ENCODE measurements around the gene HNRNPK. TPM values are rescaled to one million over a fixed set of nuclear protein-coding genes. Genes with fewer than 3 reads are reported as not detected.

The HNRNPK gene
- polyA plus RNA-seq, 3 donors = 307 to 743 (median 645) TPM

DNA sequence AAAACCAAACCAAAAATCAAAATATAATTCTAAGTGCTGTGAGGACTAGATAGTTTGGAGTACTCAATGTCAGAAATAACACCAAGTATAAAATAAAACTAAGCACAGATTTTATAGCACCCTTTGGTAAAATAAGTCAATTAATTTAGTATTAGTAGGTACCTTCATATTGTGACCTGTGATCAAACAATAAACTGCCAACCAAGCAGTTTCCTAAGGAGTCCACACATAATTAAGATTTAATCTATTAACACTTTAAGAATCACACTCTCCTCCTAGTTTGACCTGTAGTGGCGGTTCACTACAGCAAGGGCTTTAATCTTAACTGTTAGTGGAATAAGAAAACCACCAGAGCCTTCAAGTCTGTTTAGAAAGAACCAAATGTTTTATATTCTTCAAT, 2.8 kb downstream of the HNRNPK start:
- Histone ChIP-seq H3K4me3 (replicated peaks in 1 of 3; ENCODE audit: low read depth in 2 of 3, low read length in 3 of 3) (peak overlapping the region in 1 of 3 experiments; percentile 88), H3K27ac (ENCODE audit: low read depth in 1 of 2, low read length in 2 of 2) (no peak overlapping the region), H3K9ac (ENCODE audit: insufficient read depth, low read length, poor library complexity, severe bottlenecking) (no peak overlapping the region), H3K4me2 (replicated peaks; ENCODE audit: extremely low read depth, low read length, poor library complexity, severe bottlenecking) (peak overlapping the region; percentile 78), H4K20me1 (ENCODE audit: insufficient read depth, low read length) (peaks cover 72% of the 10 kb centered on the region), H2AFZ (ENCODE audit: insufficient read depth, low read depth, low read length, poor library complexity, severe bottlenecking) (no peak overlapping the region), H3K79me2 (ENCODE audit: insufficient read depth, low read length) (peaks cover 98% of the 10 kb centered on the region), H3K27me3 (ENCODE audit: control insufficient read depth in 2 of 2, insufficient read depth in 2 of 2, low read length in 2 of 2) (no peaks in the 10 kb centered on the region), H3K9me3 (replicated peaks in 1 of 2; ENCODE audit: control insufficient read depth in 1 of 2, insufficient read depth in 1 of 2, low read length in 2 of 2) (no peaks in the 10 kb centered on the region), H3K4me1 (ENCODE audit: control insufficient read depth in 1 of 2, insufficient read depth in 2 of 2, low read length in 2 of 2) (peaks cover 16 to 37% of the 10 kb centered on the region in 2 donors), H3K36me3 (replicated peaks in 1 of 2; ENCODE audit: control insufficient read depth in 1 of 2, insufficient read depth in 2 of 2, low read length in 2 of 2) (peaks cover 56 to 60% of the 10 kb centered on the region in 2 donors)
- intact Hi-C loops (cut with micrococcal nuclease) = no loop called here
- TF ChIP-seq, protein P1, sequence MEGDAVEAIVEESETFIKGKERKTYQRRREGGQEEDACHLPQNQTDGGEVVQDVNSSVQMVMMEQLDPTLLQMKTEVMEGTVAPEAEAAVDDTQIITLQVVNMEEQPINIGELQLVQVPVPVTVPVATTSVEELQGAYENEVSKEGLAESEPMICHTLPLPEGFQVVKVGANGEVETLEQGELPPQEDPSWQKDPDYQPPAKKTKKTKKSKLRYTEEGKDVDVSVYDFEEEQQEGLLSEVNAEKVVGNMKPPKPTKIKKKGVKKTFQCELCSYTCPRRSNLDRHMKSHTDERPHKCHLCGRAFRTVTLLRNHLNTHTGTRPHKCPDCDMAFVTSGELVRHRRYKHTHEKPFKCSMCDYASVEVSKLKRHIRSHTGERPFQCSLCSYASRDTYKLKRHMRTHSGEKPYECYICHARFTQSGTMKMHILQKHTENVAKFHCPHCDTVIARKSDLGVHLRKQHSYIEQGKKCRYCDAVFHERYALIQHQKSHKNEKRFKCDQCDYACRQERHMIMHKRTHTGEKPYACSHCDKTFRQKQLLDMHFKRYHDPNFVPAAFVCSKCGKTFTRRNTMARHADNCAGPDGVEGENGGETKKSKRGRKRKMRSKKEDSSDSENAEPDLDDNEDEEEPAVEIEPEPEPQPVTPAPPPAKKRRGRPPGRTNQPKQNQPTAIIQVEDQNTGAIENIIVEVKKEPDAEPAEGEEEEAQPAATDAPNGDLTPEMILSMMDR (IDR thresholded peaks at IDR 0.05) = no peak
- no peak for DNase-seq
- Mint-ChIP-seq H3K9me3 (peaks cover 0 to 3% (median 0%) of the 10 kb centered on the region in 7 donors), H3K4me1 (peaks cover 25% of the 10 kb centered on the region), H3K36me3 (peaks cover 55 to 59% of the 10 kb centered on the region in 2 donors), H3K27me3 (ENCODE audit: low read depth in 3 of 3) (no peaks in the 10 kb centered on the region), H3K4me3 (peak overlapping the region in 1 of 2 donors; percentile 100), H3K27ac (peak overlapping the region in 4 of 7 donors; percentile 3 to 99 (median 43))
- no CpG with 5 or more reads among the region's 1 CpG for WGBS (ENCODE audit: insufficient coverage)

DNA sequence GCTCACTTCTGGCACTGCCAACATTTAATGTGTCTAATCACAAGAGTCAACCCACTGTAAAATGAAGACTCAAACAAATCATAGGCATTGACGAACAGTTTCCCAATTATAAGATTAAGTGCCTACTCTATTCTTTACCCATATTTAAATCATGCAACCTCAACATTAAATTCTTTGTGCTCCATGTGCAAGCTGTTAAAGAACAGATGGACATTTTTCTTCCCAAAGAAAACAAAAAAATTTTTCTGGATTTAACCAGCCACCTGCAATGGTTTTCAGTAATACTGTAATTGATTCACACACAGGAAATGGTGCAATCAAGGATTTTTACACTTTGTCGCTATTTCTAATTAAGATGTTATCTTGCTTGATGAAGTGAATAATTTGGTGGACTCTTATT, 3.6 kb downstream of the HNRNPK start:
- peaks cover 63 to 68% of the 10 kb centered on the region in 2 donors for H3K36me3 Mint-ChIP-seq
- TF ChIP-seq, protein P1 (IDR thresholded peaks at IDR 0.05) = no peak
- H3K27ac Mint-ChIP-seq = no peak overlapping the region
- Histone ChIP-seq H3K36me3 (replicated peaks in 1 of 2; ENCODE audit: control insufficient read depth in 1 of 2, insufficient read depth in 2 of 2, low read length in 2 of 2) (peaks cover 64 to 68% of the 10 kb centered on the region in 2 donors), H2AFZ (ENCODE audit: insufficient read depth, low read depth, low read length, poor library complexity, severe bottlenecking) (no peak overlapping the region), H3K27ac (ENCODE audit: low read depth in 1 of 2, low read length in 2 of 2) (no peak overlapping the region), H3K4me3 (replicated peaks in 1 of 3; ENCODE audit: low read depth in 2 of 3, low read length in 3 of 3) (no peak overlapping the region), H3K9ac (ENCODE audit: insufficient read depth, low read length, poor library complexity, severe bottlenecking) (no peak overlapping the region), H3K4me2 (replicated peaks; ENCODE audit: extremely low read depth, low read length, poor library complexity, severe bottlenecking) (no peak overlapping the region), H3K9me3 (replicated peaks in 1 of 2; ENCODE audit: control insufficient read depth in 1 of 2, insufficient read depth in 1 of 2, low read length in 2 of 2) (no peaks in the 10 kb centered on the region), H4K20me1 (ENCODE audit: insufficient read depth, low read length) (peaks cover 81% of the 10 kb centered on the region), H3K79me2 (ENCODE audit: insufficient read depth, low read length) (peaks cover 98% of the 10 kb centered on the region), H3K4me1 (ENCODE audit: control insufficient read depth in 1 of 2, insufficient read depth in 2 of 2, low read length in 2 of 2) (peaks cover 9 to 29% of the 10 kb centered on the region in 2 donors), H3K27me3 (ENCODE audit: control insufficient read depth in 2 of 2, insufficient read depth in 2 of 2, low read length in 2 of 2) (no peaks in the 10 kb centered on the region)
- H3K9me3 Mint-ChIP-seq = peaks cover 0 to 3% (median 0%) of the 10 kb centered on the region in 7 donors
- no peak for DNase-seq
- no peaks in the 10 kb centered on the region for H3K27me3 Mint-ChIP-seq (ENCODE audit: low read depth in 3 of 3)
- no CpG with 5 or more reads among the region's 2 CpGs for WGBS (ENCODE audit: insufficient coverage)
- peaks cover 17% of the 10 kb centered on the region for H3K4me1 Mint-ChIP-seq
- H3K4me3 Mint-ChIP-seq = no peak overlapping the region
- intact Hi-C loops (cut with micrococcal nuclease) = no loop called here

Data from CD14-positive monocyte (primary cell).